HepG2 (cell line): ENCODE results near the gene DYSF.

ENCODE experiments used
- RNF2 ChIP-seq: fragments of 450-650 bp; conservative IDR thresholded peaks from 2 replicates; pipeline ENCODE4 v1.6.1; 2016; ENCODE audit warnings: low read depth
- TCF7L2 ChIP-seq: IDR thresholded peaks from 2 replicates; pipeline ENCODE4 v1.6.1; 2011; ENCODE audit warnings: mild to moderate bottlenecking, low read depth, low read length, moderate library complexity

- TF ChIP-seq TCF7L2 = no peak
- no peak for TF ChIP-seq RNF2
These were observed 113.0 kb downstream of the DYSF start for GRCh38 chr2:71566372-71566771.
